ENCODE measurements around the gene KCNK5. TPM values are rescaled to one million over a fixed set of nuclear protein-coding genes. Genes with fewer than 3 reads are reported as not detected.

Gene KCNK5
- total and polyA plus RNA-seq, 4 experiments from 2014 or later = 0.17 to 0.83 (median 0.79) TPM; not detected in 1

DNA sequence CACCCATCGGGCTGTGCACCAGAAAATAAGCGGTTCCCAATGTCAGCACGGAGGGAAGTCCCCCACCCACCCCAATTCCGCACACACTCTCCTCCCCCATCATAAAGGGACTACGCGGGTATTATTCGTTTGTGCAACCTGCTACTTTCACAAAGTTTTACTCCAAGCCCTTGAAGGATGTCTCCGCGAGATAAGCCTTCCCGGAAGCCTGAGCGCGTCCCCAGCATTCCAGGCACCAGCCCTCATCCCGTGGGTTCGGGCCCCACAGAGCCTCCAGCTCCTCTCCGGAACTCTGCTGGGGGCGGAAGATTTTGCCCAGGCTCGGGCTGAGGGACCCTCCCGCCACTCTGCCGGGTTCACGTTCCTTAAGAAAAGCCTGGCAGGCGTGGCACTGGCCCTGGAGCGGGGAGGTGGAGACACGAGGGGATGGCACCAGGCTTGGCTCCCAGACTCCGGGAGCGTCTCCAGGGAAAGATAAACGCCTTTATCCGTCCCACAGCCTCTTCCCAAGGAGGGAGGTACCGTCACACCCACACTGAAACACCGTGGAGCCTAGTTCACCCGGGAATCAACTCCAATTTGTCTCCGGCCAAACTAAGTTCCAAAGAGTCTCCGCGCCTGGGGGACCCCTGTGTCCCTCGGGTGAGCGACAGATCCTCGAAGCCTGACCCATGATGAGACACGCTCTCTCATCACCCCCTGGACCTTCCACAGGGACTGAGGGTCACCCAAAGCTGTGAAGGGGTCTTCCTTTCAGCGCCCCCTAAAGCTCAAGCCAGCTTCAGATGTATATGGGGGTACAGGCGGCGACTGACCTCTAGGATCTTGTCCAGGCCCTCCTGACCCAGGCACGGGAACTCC lies 934 bp downstream of the KCNK5 start:
- POLR2A ChIA-PET (ENCODE audit: partially characterized antibody) = interaction anchor here (1.1 kb wide), 1 partner anchor 9 kb away, joined by 3 read pairs; no protein-coding TSS in a partner anchor
- Mint-ChIP-seq H3K27ac (peak overlapping the region in 1 of 7 donors; percentile 59), H3K36me3 (no peaks in the 10 kb centered on the region), H3K9me3 (peaks cover 0 to 1% (median 0%) of the 10 kb centered on the region in 8 donors), H3K4me3 (peak overlapping the region; percentile 57 to 86 (median 78)), H3K27me3 (peaks cover 0 to 2% of the 10 kb centered on the region in 2 donors), H3K4me1 (peaks cover 28 to 58% (median 41%) of the 10 kb centered on the region in 4 donors)
- no peak overlapping the region for H3K27ac ChIP-seq (ENCODE audit: low read depth, low read length)
- peak in 1 of 5 donors; percentile 2 for DNase-seq
- intact Hi-C loops (cut with micrococcal nuclease) = loop anchor here (2.0 to 5.0 kb wide), 2 partner anchors 114 to 351 kb away; partner anchors contain the start of gene SAYSD1
- H3K4me3 ChIP-seq (ENCODE audit: low read length in 2 of 2) = peak overlapping the region; percentile 69 to 70
- no peaks in the 10 kb centered on the region for H3K9me3 ChIP-seq (ENCODE audit: control insufficient read depth in 1 of 2, low read length in 2 of 2)
- H3K27me3 ChIP-seq (ENCODE audit: insufficient read depth, low read length) = no peaks in the 10 kb centered on the region
- no peaks in the 10 kb centered on the region for H3K36me3 ChIP-seq (ENCODE audit: insufficient read depth, low read length)
- CTCF ChIA-PET (ENCODE audit: partially characterized antibody) = interaction anchor here (1.1 to 1.4 kb wide), 5 partner anchors 9 to 135 kb away, joined by 3 to 7 read pairs (median 3); no protein-coding TSS in a partner anchor
- H3K4me1 ChIP-seq (ENCODE audit: insufficient read depth, low read length) = peaks cover 61% of the 10 kb centered on the region

DNA sequence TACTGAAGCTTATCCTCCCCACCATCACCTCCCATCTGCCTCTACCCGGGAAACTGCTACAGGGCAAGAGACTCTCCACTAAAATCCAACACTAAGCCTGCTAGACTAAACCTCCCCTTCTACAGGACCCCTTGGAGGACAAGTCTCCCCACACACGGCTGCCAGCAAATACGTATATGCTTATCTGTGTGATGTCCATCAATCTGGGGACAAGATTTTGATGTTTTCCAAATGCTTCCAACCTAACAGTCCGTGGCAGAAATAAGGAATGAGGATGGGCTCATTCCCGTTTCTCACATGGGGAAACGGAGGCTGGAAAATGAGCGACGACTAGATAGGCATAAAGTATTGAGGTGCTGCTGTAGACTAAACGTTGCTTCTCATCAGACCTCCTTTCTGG lies 1.8 kb downstream of the KCNK5 start:
- intact Hi-C loops (cut with micrococcal nuclease) = loop anchor here (5.0 kb wide), 1 partner anchor 350 kb away; no protein-coding TSS in a partner anchor
- CTCF ChIA-PET (ENCODE audit: partially characterized antibody) = no interaction called here
- Histone ChIP-seq H3K27ac (ENCODE audit: low read depth, low read length) (no peak overlapping the region), H3K9me3 (ENCODE audit: control insufficient read depth in 1 of 2, low read length in 2 of 2) (no peaks in the 10 kb centered on the region), H3K4me3 (ENCODE audit: low read length in 2 of 2) (peak overlapping the region; percentile 69 to 70), H3K27me3 (ENCODE audit: insufficient read depth, low read length) (no peaks in the 10 kb centered on the region), H3K36me3 (ENCODE audit: insufficient read depth, low read length) (no peaks in the 10 kb centered on the region), H3K4me1 (ENCODE audit: insufficient read depth, low read length) (peaks cover 61% of the 10 kb centered on the region)
- peak overlapping the region in 4 of 7 donors; percentile 13 to 59 (median 42) for H3K27ac Mint-ChIP-seq
- POLR2A ChIA-PET (ENCODE audit: partially characterized antibody) = no interaction called here
- peaks cover 0 to 2% of the 10 kb centered on the region in 2 donors for H3K27me3 Mint-ChIP-seq
- H3K4me3 Mint-ChIP-seq = peak overlapping the region; percentile 57 to 86 (median 78)
- no peaks in the 10 kb centered on the region for H3K36me3 Mint-ChIP-seq
- DNase-seq = no peak
- peaks cover 28 to 58% (median 41%) of the 10 kb centered on the region in 4 donors for H3K4me1 Mint-ChIP-seq
- peaks cover 0 to 1% (median 0%) of the 10 kb centered on the region in 8 donors for H3K9me3 Mint-ChIP-seq

DNA sequence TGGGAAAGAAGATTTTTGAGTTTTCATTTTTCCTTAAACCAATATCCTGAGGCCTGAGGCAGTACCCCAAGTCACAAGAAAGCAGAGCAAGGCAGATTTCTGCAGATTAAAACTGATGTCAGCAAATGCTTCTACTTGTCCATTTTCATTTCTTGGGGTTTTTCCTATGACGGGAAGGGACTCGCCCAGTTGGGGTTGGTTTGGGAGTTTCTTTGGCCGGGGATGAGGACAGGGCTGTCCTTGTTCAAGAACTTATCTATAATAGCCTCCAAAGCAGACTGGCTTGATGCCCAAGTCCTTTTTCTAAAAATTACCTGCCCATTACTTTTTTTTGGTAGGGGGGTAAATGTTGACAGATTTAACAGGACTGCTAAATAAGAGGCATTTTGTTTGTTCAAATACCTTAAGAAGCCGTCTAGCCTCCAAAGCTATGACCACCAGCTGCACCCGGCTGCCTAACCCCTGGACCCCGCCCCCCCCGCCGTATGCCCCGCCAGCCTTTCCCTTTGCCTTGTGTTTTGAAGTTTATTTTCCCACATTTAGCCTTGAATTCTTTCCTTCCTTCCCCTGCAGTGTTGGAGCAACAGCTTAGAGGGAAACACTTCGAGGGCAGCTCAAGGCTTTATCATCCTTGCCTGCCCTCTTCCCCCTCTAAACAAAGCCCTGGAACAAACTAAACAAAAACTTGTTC lies 2.5 kb downstream of the KCNK5 start:
- peaks cover 0 to 2% of the 10 kb centered on the region in 2 donors for H3K27me3 Mint-ChIP-seq
- peak overlapping the region in 2 of 7 donors; percentile 30 to 38 for H3K27ac Mint-ChIP-seq
- Histone ChIP-seq H3K4me3 (ENCODE audit: low read length in 2 of 2) (no peak overlapping the region), H3K27ac (ENCODE audit: low read depth, low read length) (peak overlapping the region; percentile 20), H3K9me3 (ENCODE audit: control insufficient read depth in 1 of 2, low read length in 2 of 2) (no peaks in the 10 kb centered on the region), H3K4me1 (ENCODE audit: insufficient read depth, low read length) (peaks cover 61% of the 10 kb centered on the region), H3K36me3 (ENCODE audit: insufficient read depth, low read length) (no peaks in the 10 kb centered on the region), H3K27me3 (ENCODE audit: insufficient read depth, low read length) (no peaks in the 10 kb centered on the region)
- H3K36me3 Mint-ChIP-seq = no peaks in the 10 kb centered on the region
- peaks cover 0 to 1% (median 0%) of the 10 kb centered on the region in 8 donors for H3K9me3 Mint-ChIP-seq
- intact Hi-C loops (cut with micrococcal nuclease) = loop anchor here (5.0 kb wide), 1 partner anchor 349 kb away; no protein-coding TSS in a partner anchor
- POLR2A ChIA-PET (ENCODE audit: partially characterized antibody) = no interaction called here
- CTCF ChIA-PET (ENCODE audit: partially characterized antibody) = no interaction called here
- H3K4me3 Mint-ChIP-seq = peak overlapping the region in 6 of 8 donors; percentile 49 to 86 (median 77)
- DNase-seq = no peak
- peaks cover 28 to 62% (median 41%) of the 10 kb centered on the region in 4 donors for H3K4me1 Mint-ChIP-seq

DNA sequence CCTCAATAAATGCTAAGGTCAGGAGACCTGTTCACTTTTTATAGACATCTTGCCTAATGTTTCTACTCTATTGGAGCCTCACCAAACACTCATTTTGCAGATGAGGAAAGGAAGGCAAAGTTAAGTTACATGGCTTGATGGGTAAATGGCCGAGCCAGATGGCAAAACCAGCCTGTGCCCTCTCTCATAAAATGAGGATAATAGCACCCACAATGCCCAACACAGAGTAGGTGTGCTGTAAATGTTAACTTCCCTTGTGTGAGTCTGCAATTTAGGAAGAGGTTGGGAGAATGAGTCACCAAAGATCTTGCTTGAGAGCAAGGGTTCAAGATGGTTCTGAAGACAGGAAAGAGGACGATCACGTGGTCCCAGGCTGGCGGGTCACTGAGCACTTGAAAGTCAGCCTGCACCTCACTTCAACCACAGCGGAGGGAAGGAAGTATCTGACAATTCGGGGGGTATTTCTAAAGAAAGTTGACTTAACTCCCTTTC lies 3.3 kb downstream of the KCNK5 start:
- peaks cover 0 to 2% of the 10 kb centered on the region in 2 donors for H3K27me3 Mint-ChIP-seq
- no peaks in the 10 kb centered on the region for H3K9me3 ChIP-seq (ENCODE audit: control insufficient read depth in 1 of 2, low read length in 2 of 2)
- H3K27ac Mint-ChIP-seq = peak overlapping the region in 4 of 7 donors; percentile 13 to 38 (median 24)
- H3K9me3 Mint-ChIP-seq = peaks cover 0 to 1% (median 0%) of the 10 kb centered on the region in 8 donors
- intact Hi-C loops (cut with micrococcal nuclease) = loop anchor here (5.0 kb wide), 1 partner anchor 349 kb away; no protein-coding TSS in a partner anchor
- peak overlapping the region; percentile 5 to 77 (median 52) for H3K4me3 Mint-ChIP-seq
- H3K27me3 ChIP-seq (ENCODE audit: insufficient read depth, low read length) = no peaks in the 10 kb centered on the region
- no peaks in the 10 kb centered on the region for H3K36me3 ChIP-seq (ENCODE audit: insufficient read depth, low read length)
- POLR2A ChIA-PET (ENCODE audit: partially characterized antibody) = no interaction called here
- peaks cover 61% of the 10 kb centered on the region for H3K4me1 ChIP-seq (ENCODE audit: insufficient read depth, low read length)
- no peak overlapping the region for H3K4me3 ChIP-seq (ENCODE audit: low read length in 2 of 2)
- H3K27ac ChIP-seq (ENCODE audit: low read depth, low read length) = no peak overlapping the region
- no peaks in the 10 kb centered on the region for H3K36me3 Mint-ChIP-seq
- H3K4me1 Mint-ChIP-seq = peaks cover 28 to 63% (median 41%) of the 10 kb centered on the region in 4 donors
- DNase-seq = peak in 3 of 5 donors; percentile 4 to 47 (median 9)
- CTCF ChIA-PET (ENCODE audit: partially characterized antibody) = no interaction called here

DNA sequence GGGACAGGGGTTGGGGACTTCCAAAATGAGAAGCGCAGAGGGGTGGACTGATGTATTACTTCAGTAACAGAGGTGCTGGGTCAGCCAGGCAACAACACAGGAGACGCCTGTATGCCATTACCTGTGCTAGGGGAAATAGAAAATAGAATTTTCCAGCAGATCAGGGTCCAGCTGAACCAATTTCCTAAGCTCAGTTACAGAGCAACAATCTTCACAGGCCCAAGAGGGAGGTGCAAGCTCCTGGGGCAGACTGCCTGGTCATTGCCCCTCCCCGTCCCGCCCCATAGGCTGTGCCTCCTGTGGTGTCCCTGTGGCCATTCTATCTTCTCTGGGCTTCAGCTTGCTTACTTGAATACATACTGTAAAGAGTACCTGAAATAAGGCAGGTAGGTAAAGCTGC lies 3.7 kb downstream of the KCNK5 start:
- DNase-seq = no peak
- H3K36me3 Mint-ChIP-seq = no peaks in the 10 kb centered on the region
- peaks cover 26 to 63% (median 40%) of the 10 kb centered on the region in 4 donors for H3K4me1 Mint-ChIP-seq
- Histone ChIP-seq H3K36me3 (ENCODE audit: insufficient read depth, low read length) (no peaks in the 10 kb centered on the region), H3K4me3 (ENCODE audit: low read length in 2 of 2) (no peak overlapping the region), H3K27ac (ENCODE audit: low read depth, low read length) (no peak overlapping the region), H3K9me3 (ENCODE audit: control insufficient read depth in 1 of 2, low read length in 2 of 2) (no peaks in the 10 kb centered on the region), H3K4me1 (ENCODE audit: insufficient read depth, low read length) (peaks cover 61% of the 10 kb centered on the region), H3K27me3 (ENCODE audit: insufficient read depth, low read length) (no peaks in the 10 kb centered on the region)
- peaks cover 0 to 2% of the 10 kb centered on the region in 2 donors for H3K27me3 Mint-ChIP-seq
- POLR2A ChIA-PET (ENCODE audit: partially characterized antibody) = no interaction called here
- intact Hi-C loops (cut with micrococcal nuclease) = loop anchor here (5.0 kb wide), 1 partner anchor 348 kb away; no protein-coding TSS in a partner anchor
- peaks cover 0 to 1% (median 0%) of the 10 kb centered on the region in 8 donors for H3K9me3 Mint-ChIP-seq
- peak overlapping the region in 3 of 8 donors; percentile 63 to 77 (median 75) for H3K4me3 Mint-ChIP-seq
- peak overlapping the region in 1 of 7 donors; percentile 30 for H3K27ac Mint-ChIP-seq
- CTCF ChIA-PET (ENCODE audit: partially characterized antibody) = no interaction called here

DNA sequence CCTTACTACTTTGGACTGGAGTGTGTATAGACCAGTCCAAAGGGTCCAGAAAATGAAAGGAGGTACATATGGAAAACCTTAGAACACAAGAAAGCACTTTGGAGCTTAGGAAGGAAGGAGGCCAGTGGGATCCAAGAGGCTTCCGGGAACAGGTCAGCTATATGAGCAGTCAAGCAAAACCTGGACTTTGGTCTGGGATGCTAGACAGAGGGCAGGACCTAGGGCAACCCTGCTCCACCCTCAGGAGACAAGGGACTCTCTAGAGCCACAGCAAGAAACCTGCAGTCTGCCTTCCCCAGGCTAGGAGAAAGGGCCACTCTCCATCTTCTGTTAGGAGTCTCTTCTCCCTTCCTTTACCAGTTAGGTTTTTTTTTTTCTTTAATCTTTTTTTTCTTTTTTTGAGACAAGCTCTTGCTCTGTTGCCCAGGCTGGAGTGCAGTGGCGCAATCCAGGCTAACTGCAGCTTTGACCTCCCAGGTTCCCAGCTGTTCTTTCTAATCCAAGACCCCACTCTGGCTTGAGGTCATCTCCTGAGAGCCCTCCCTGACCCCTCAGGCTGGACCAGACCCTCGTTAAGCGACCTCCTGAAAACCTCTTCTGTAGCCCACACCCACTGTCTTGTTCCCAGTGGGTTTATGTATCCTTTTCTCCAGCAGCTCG lies 4.6 kb downstream of the KCNK5 start:
- Histone ChIP-seq H3K36me3 (ENCODE audit: insufficient read depth, low read length) (no peaks in the 10 kb centered on the region), H3K9me3 (ENCODE audit: control insufficient read depth in 1 of 2, low read length in 2 of 2) (no peaks in the 10 kb centered on the region), H3K27ac (ENCODE audit: low read depth, low read length) (no peak overlapping the region), H3K4me3 (ENCODE audit: low read length in 2 of 2) (no peak overlapping the region), H3K27me3 (ENCODE audit: insufficient read depth, low read length) (no peaks in the 10 kb centered on the region), H3K4me1 (ENCODE audit: insufficient read depth, low read length) (peaks cover 58% of the 10 kb centered on the region)
- Mint-ChIP-seq H3K4me1 (peaks cover 25 to 58% (median 34%) of the 10 kb centered on the region in 4 donors), H3K4me3 (no peak overlapping the region), H3K9me3 (peaks cover 0 to 1% (median 0%) of the 10 kb centered on the region in 8 donors), H3K36me3 (no peaks in the 10 kb centered on the region), H3K27ac (no peak overlapping the region), H3K27me3 (peaks cover 0 to 2% of the 10 kb centered on the region in 2 donors)
- CTCF ChIA-PET (ENCODE audit: partially characterized antibody) = no interaction called here
- DNase-seq = no peak
- POLR2A ChIA-PET (ENCODE audit: partially characterized antibody) = no interaction called here
- intact Hi-C loops (cut with micrococcal nuclease) = loop anchor here (5.0 kb wide), 1 partner anchor 347 kb away; no protein-coding TSS in a partner anchor
